ENCODE results near the gene MARCHF10.
"Not testable (repeated sequence)": the region's sequence is repeated elsewhere in the genome, so short reads cannot be mapped to it uniquely, and the experiment has no call there.

The MARCHF10 gene

GRCh38 chr17:62693616-62694409, 114.3 kb downstream of the MARCHF10 start:
- peak overlapping the region; percentile 22 to 85 (median 57) for H3K27ac Mint-ChIP-seq
- TF ChIP-seq CTCF (IDR thresholded peaks at IDR 0.05; ENCODE audit: unreplicated experiment in 3 of 3) = no peak
- H3K4me3 Mint-ChIP-seq = no peak overlapping the region
- H3K36me3 Mint-ChIP-seq (ENCODE audit: low read depth) = peaks cover 9% of the 10 kb centered on the region
- no peaks in the 10 kb centered on the region for H3K9me3 Mint-ChIP-seq
- H3K27me3 Mint-ChIP-seq (ENCODE audit: low read depth) = no peaks in the 10 kb centered on the region
- peaks cover 17% of the 10 kb centered on the region for H3K4me1 Mint-ChIP-seq

- Mint-ChIP-seq H3K27ac (peak overlapping the region in 1 of 3 experiments; percentile 37), H3K4me1 (peaks cover 16% of the 10 kb centered on the region), H3K27me3 (ENCODE audit: low read depth) (no peaks in the 10 kb centered on the region), H3K9me3 (no peaks in the 10 kb centered on the region), H3K36me3 (ENCODE audit: low read depth) (peaks cover 11% of the 10 kb centered on the region), H3K4me3 (no peak overlapping the region)
- peak; percentile 22 to 37 (median 31) for TF ChIP-seq CTCF (IDR thresholded peaks at IDR 0.05; ENCODE audit: unreplicated experiment in 3 of 3)
These were observed 115.2 kb downstream of the MARCHF10 start for GRCh38 chr17:62692721-62693431.

- Mint-ChIP-seq H3K36me3 (ENCODE audit: low read depth) (peaks cover 18% of the 10 kb centered on the region), H3K9me3 (no peaks in the 10 kb centered on the region), H3K27me3 (ENCODE audit: low read depth) (no peaks in the 10 kb centered on the region), H3K4me1 (peaks cover 16% of the 10 kb centered on the region), H3K27ac (no peak overlapping the region), H3K4me3 (no peak overlapping the region)
- no peak for TF ChIP-seq CTCF (IDR thresholded peaks at IDR 0.05; ENCODE audit: unreplicated experiment in 3 of 3)
These were observed 115.9 kb downstream of the MARCHF10 start for GRCh38 chr17:62692159-62692651.

GRCh38 chr17:62691589-62691915, 116.6 kb downstream of the MARCHF10 start:
- H3K4me3 Mint-ChIP-seq; H3K27me3 Mint-ChIP-seq (ENCODE audit: low read depth); H3K9me3 Mint-ChIP-seq; H3K27ac Mint-ChIP-seq: not testable (repeated sequence)
- peaks cover 16% of the 10 kb centered on the region for H3K4me1 Mint-ChIP-seq
- H3K36me3 Mint-ChIP-seq (ENCODE audit: low read depth) = peaks cover 25% of the 10 kb centered on the region

- Mint-ChIP-seq H3K36me3 (ENCODE audit: low read depth) (peaks cover 35% of the 10 kb centered on the region), H3K27me3 (ENCODE audit: low read depth) (no peaks in the 10 kb centered on the region), H3K4me3 (no peak overlapping the region), H3K27ac (no peak overlapping the region), H3K4me1 (peaks cover 16% of the 10 kb centered on the region), H3K9me3 (no peaks in the 10 kb centered on the region)
- no peak for TF ChIP-seq CTCF (IDR thresholded peaks at IDR 0.05; ENCODE audit: unreplicated experiment in 3 of 3)
These were observed 117.8 kb downstream of the MARCHF10 start for GRCh38 chr17:62690168-62690897.

All from nephron (organoid).